GM04504 (cell line): ENCODE measurements around the gene OR1I1.
"Not testable (repeated sequence)": the region's sequence is repeated elsewhere in the genome, so short reads cannot be mapped to it uniquely, and the experiment has no call there.

Experiments used
- DNase-seq: peaks from one replicate; pipeline ENCODE4 v3.0.0-alpha.2; 2012; ENCODE audit warnings: low read depth

Gene OR1I1

GRCh38 chr19:15081911-15082310 lies at the start of gene OR1I1:
TSS of gene OR1I1 (plus strand) at chr19:15082211. CDS start at chr19:15087066, 4,855 bp downstream.
- no peak for DNase-seq

DNA sequence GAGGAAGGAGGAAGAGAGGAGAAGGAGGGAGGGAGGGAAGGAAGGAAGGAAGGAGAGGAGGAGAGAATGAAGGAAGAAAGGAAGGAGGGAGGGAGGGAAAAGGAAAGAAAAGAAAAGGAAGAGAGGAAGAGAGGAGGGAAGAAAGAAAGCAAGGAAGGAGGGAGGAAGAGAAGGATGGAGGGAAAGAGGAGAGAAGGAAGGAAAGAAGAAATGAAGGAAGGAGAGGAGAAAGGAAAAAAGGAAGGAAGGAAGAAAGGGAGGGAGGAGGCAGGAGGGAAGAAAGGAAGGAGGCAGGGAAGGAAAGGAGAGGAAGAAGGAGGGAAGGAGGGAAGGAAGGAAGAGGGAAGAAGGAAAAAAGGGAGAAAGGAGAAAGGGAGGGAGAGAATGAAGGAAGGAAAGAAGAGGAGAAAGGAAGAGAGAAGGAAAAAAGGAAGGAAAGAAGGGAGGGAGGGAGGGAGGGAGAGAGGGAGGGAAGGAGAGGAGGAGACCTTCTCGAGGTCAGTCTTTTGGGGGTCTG lies 46.2 kb upstream of the OR1I1 start:
- DNase-seq = no peak

DNA sequence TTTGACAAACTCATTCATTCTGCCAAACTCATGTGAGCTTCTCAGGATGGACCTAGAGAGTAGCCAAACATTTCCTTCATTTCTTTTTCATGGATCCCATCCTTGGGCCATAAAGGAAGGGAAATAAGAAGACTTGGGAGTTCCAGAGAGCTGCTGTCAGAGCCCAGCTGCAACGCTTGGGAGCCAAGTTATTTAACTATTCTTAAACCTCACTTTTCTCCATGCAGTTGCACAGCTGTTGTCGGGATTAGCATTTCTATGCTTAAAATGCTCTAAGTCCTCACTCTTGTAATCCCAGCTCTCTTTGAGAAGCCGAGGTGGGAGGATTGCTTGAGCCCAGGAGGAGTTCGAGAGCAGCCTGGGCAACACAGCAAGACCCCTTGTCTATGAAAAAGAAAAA lies 44.4 kb upstream of the OR1I1 start:
- DNase-seq = no peak

DNA sequence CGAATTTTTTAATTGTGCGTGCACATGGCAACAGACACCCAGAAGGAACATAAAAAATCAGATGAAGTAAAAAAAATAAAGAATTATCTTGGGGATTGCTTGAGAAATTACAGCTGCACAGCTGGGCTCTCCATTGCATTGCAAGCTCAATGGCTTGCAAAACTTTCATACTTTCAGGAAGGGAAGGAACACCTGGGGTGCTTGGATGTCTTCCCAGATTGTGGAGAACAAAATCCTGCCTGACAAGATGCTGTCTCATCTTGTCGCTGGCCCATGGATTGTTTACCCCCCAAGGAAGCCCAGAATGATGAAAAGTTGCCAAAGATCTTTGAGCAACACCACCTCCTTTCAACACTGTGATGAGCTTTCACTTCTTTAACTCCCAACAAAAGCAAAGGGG lies 43.7 kb upstream of the OR1I1 start:
- no peak for DNase-seq

- no peak for DNase-seq
Observed at GRCh38 chr19:15042003-15042402, 40.0 kb upstream of the OR1I1 start.

- no peak for DNase-seq
Observed at GRCh38 chr19:15042826-15043225, 39.2 kb upstream of the OR1I1 start.

DNA sequence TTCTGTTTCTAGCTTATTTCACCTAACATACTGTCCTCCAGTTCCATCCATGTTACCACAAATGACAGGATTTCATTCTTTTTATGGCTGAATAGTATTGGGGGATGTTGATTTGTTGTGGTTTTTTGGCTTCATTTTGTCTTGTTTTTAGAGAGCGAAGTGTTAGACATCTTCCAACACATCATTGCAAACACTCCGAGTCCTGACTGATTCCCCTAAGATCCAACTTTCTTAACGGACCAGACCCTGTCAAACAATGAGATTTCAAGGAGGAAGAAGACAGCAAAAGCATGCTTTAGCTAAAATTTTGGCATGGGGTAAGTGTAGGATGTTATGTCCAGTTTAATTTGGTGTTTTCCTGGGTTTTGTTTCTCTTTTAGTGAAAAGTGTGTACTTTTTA lies 36.5 kb upstream of the OR1I1 start:
- no peak for DNase-seq

GRCh38 chr19:15047680-15048079 lies 34.3 kb upstream of the OR1I1 start:
- no peak for DNase-seq

GRCh38 chr19:15048128-15048527 lies 33.9 kb upstream of the OR1I1 start:
- DNase-seq = no peak

DNA sequence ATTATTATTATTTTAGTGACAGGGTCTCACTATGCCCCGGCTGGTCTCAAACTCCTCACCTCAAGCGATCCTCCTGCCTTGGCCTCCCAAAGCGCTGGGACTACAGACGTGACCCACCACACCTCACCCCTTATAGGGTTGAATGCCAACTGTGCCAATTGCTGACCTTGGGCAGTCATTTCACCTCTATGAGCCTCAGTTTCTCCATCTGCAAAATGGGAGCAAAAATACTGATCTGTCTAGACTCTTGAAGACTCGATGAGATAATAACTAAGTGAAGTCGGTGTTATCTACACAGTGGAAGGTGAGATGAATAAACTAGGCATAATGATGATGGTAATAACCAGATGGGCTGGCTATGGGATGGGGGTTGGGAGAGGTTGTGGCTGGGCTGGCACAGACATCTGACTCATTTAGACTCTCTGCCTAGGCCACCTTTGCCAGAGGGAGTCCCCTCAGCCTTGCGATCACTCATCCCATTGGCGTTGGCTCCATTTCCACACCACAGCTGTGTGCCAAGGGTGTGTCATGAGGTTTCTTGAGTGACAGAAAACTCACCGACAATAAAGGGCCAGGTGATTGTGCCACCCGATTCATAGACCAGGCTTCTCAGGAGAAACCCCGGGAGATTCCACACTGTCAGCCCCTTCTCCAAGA lies 33.0 kb upstream of the OR1I1 start, which contains the start of gene CASP14:
Gene CASP14 (plus strand): TSS at position 596 of the 657 bp plus-strand sequence. CDS start 2,772 bp downstream, outside the sequence.
- DNase-seq = no peak

- no peak for DNase-seq
Observed at GRCh38 chr19:15050639-15051038, 31.4 kb upstream of the OR1I1 start.

DNA sequence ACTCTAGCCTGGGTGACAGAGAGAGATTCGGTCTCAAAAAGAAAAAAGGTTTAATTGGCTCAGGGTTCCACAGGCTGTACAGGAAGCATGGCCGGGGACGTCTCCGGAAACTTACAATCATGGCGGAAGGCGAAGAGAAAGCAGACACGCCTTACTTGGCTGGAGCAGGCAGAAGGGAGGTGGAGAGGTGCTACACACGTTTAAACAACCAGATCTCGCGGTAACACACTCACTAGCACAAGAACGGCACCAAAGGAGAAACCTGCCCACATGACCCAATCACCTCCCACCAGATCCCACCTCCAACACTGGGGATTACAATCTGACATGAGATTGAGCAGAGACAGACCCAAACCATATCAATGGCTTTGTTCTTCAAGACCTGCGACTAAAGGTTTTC lies 20.0 kb upstream of the OR1I1 start:
- DNase-seq = no peak

GRCh38 chr19:15070386-15070785 lies 11.6 kb upstream of the OR1I1 start:
- not testable (repeated sequence) for DNase-seq

- no peak for DNase-seq
Observed at GRCh38 chr19:15072930-15073647, 8.9 kb upstream of the OR1I1 start.

DNA sequence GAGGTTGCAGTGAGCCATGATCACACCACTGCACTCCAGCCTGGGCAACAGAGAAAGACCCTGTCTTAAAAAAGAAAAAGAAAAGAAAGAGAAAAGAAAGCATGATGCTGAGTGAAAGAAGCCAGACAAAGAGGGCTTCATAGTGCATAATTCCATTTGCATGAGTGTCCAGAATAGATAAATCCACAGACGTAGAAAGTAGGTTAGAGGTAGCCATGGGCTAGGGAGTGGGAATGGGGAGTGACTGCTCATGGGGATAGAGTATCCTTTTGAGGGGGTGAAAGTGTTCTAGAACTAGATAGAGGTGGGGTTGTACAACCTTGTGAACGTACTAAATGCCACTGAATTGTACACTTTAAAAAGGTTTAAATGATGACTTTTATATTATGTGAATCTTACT lies 7.6 kb upstream of the OR1I1 start:
- no peak for DNase-seq

GRCh38 chr19:15075806-15076205 lies 6.2 kb upstream of the OR1I1 start:
- no peak for DNase-seq

- DNase-seq = not testable (repeated sequence)
Observed at GRCh38 chr19:15080002-15080401, 2.0 kb upstream of the OR1I1 start.

GRCh38 chr19:15087182-15087581 lies 5.2 kb downstream of the OR1I1 start:
- DNase-seq = no peak

DNA sequence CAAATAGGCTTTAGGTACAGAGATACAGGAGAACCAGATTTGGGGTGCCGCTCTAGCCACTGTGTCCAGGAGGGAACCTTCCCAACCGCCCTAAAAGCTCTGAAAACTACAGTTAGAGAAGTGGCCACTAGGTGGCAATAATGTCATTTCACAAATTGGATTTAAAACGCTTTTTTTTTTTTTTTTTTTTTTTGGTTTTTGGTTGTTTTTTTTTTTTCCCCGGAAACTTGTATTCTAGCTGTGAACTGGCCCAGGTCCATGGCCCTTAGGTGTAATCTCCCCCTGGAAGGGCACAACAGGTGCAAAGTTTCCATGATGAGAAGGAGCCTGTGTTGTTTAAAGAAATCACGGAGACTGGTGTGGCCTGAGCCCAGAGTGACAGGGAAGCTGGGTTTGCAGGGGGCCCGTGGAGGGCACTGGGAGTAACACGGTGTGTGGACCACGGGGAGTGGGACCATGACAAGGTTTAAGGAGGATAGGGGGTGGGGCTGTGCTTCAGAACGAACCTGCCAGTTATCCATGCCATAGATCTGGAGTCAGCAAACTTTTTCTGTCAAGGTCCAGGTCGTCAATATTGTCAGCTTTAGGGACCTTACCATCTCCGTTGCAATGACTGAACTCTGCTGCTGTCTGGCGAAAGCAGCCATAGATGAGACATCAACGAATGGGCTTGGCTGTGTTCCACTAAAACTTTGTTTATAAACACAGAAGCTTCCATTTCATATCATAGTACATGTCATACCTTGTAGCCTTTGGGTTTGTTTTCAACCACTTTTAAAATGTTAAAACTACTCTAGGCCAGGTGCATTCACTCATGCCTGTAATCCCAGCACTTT lies 10.1 kb downstream of the OR1I1 start:
- no peak for DNase-seq

DNA sequence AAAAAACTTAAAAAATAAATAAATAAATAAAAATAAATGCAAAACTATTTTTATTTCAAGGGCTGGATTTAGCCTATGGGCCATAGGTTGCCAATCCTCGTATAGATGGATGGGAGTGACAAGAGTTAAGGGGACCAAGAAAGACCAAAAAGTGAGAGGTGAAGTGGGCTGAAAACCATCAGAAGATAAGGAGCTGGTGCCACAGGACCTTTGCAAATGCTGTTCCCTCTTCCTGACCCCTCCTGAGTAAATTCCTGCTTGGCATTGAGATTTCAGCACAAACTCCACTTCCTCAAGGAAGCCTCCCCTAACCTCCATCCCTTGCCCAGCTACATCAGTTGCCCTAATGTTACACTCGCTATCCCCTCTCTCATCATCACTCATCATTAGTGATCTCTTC lies 11.0 kb downstream of the OR1I1 start:
- DNase-seq = no peak

DNA sequence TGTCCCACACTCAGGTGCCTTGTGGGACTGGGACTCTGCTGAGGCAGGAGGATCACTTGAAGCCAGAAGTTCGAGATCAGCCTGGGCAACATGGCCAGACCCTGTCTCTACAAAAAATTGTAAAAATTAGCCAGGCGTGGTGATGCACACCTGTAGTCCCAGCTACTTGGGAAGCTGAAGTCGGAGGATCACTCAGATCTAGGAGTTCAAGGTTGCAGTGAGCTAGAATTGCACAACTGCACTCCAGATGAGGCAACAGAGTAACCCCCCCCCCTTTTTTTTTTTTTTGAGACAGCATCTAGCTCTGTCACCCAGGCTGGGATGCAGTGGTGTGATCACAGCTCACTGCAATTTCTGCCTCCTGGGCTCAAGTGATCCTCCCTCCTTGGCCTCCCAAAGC lies 14.2 kb downstream of the OR1I1 start:
- DNase-seq = no peak

DNA sequence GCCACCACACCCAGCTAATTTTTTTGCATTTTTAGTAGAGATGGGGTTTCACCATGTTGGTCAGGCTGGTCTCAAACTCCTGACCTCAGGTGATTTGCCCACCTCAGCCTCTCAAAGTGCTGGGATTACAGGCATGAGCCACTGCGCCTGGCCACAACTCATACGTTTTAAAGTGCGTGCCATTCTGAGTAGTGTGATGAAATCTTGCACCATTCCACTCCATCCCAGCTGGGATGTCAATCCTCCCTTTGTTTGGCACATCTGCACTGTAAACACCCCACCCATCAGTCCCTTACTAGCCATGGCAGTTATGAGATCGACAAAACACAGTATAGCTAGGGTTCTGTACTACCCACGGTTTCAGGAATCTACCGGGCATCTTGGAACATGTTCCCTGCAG lies 16.0 kb downstream of the OR1I1 start:
- not testable (repeated sequence) for DNase-seq

- DNase-seq = no peak
Observed at GRCh38 chr19:15098460-15098859, 16.4 kb downstream of the OR1I1 start.
